GM18858 (cell line): ENCODE measurements around the gene SRD5A1.

ENCODE experiments used
- ATAC-seq: cut with Tn5 transposase; IDR thresholded peaks from one replicate; pipeline ENCODE4 v1.9.1; 2021; ENCODE audit not compliant: unreplicated experiment

The SRD5A1 gene

GRCh38 chr5:6604341-6604740 is 28.9 kb upstream of the SRD5A1 start:
- no peak for ATAC-seq

DNA sequence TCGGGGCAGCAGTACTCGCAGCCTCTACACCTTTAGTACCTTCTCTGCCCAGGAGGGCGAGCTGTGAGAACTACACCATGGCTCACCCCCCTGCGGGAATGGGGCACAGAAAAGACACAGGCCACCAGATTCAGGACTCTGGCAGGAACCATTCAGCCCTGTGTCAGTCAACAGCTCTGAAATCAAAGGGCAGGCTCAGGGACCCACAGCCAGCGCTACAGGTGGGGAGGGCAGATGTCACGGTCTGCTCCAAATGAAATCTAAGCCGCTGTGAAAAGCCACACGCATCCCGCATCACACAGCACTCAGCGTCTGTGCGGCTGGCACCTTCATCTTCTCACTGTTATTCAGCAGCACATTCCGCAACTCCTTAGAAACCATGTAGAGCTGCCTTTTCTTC is 28.3 kb upstream of the SRD5A1 start:
- ATAC-seq, result no peak

DNA sequence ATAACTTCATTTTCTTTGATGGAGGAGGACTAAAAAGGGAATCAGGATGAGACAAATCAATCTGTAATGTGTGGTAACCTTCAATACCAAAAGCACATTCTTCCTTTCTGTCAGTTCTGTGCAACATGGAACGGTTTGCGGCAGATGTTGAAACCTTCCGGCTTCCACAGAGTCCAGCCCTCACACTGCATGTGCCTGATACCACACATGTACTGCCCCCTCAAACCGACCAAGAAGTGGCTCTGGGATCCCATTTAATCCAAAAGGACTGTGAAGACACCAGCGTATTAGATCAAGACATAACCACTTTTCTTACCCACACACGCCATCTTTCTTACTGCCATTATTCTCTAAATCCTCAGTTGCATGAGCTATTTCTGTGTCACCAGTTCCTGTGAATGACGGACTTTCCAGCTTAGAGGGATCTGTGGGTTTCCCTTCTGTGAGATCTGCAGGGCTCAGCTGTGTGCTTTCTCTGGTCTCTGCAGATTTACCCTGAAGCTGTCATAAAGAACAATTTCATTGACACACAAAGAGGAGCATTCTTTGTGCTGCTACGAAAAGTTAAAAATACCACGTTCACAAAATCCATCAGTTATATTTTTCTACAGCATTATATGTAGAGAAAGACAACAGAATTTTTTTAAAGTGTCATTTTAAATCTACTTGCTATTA is 26.2 kb upstream of the SRD5A1 start:
- no peak for ATAC-seq

DNA sequence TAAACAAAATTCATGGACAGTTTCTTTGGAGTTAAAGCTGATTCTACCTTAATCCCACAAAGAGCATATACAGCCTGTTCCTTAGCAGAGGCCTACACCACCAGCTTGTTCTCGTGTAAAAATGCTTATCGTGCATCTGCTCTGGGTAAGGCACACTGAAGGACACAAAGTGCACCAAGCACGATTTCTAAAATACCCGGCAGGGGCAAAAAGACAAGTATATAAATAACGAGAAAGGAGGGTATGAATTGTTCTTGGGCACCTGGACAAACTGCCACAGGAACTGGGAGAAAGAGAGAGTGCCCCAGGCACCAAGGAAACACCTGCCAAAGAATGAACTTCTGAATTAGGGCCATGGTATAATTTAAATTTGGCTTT is 25.7 kb upstream of the SRD5A1 start:
- ATAC-seq, result no peak

GRCh38 chr5:6608016-6608415 is 25.2 kb upstream of the SRD5A1 start:
- no peak for ATAC-seq

- ATAC-seq, result no peak
These were observed 21.6 kb upstream of the SRD5A1 start for GRCh38 chr5:6611334-6612256.

DNA sequence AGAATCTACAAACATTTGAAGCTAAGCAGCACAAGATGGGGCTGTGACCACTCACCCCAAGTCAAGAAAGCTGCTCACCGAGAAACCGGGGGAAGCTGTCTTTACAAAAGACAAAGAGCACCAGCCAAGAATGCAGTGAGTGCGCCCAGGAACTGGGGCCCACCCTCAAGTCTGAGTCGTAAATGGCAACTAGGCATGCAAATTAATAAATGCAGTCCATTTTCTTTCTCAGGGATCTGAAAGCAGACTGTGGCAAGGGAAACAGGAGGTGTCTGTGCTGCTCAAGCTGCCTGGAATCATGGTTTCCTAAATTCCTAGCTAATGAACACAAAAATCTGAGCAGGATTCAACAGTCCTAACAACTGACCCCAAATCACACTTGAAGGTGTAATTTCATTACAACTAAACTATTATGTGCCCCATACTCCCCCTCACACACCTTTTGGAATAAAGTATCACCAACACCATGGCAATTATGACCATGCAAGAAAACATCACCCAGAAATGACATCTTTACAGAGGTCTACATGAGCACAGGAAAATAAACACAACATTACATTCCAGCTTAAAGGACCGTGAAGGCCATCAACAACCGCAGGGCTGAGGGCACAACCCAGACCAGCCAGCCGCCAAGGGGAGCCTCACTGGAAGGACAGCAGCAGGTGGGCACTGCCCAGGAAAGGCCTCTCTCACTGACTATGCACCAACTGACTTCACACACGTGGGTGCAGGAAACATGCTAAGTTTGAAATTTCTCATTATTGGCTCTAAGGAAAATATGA is 18.0 kb upstream of the SRD5A1 start:
- no peak for ATAC-seq

GRCh38 chr5:6616632-6617031 is 16.6 kb upstream of the SRD5A1 start:
- no peak for ATAC-seq

GRCh38 chr5:6623228-6623627 is 10.0 kb upstream of the SRD5A1 start:
- no peak for ATAC-seq

DNA sequence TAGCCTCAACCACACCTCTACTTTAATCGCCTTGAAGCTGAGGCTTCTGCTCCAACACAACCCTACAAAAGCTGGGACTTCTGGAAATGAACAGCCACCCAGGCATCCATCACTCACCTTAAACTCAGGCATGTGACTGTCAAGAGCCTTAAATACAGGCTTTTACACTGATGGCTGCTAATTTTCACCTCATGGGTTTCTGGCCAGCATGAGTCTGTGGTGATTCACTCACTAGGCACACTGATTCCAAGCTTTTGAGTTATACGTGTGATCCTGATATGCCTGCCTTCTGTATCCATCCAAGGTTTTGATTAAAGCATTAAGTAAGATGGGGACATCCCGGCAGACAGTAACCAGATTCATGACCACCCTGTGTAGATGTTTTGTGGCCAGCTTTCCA is 9.3 kb upstream of the SRD5A1 start:
- no peak for ATAC-seq

GRCh38 chr5:6626508-6626907 is 6.7 kb upstream of the SRD5A1 start:
- no peak for ATAC-seq

DNA sequence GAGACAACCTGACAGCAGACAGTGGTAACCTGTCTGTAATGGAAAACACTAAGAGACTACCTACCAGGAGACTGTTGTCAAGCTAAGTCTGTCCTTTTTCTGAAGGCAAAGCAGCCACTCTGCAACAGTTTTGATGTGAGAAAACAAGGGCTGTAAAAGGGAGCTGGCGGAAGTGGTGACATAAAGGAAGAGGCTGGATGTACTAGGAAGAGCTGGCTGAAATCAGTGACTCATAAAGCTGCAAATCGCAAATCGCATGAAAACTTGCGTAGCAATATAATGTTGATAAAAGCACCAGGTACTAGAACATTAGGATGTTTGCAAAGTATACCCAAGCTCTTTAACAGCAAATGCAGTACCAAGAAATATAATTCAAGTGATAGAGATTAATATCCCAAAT is 1.8 kb upstream of the SRD5A1 start:
- no peak for ATAC-seq

GRCh38 chr5:6632324-6632887 is 834 bp upstream of the SRD5A1 start:
- ATAC-seq, result peak; percentile 15

- peak; percentile 41 for ATAC-seq
These were observed 417 bp downstream of the SRD5A1 start for GRCh38 chr5:6633469-6634245.

DNA sequence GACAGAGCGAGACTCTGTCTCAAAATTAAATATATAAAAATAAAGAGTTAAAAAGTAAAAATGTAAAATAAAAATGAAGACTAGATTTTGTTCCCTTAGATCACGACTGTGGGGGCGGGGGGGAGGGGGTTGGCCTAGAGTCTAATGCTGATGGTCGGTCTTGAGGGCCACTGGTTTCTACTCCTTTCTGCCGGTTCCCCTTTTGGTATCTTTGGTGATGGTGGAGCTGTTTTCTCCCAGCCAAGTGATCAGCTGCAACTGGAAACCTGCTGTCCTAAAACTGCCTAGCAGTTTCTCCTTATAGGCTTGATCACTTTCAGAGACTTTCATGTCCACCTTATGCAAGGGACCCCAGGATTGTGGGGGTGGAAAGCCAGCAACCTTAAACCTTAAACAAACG is 1.1 kb downstream of the SRD5A1 start:
- ATAC-seq, result no peak

GRCh38 chr5:6634788-6635430 is 1.7 kb downstream of the SRD5A1 start:
- ATAC-seq, result no peak

- ATAC-seq, result no peak
These were observed 3.1 kb downstream of the SRD5A1 start for GRCh38 chr5:6636293-6636692.

GRCh38 chr5:6637022-6637421 is 3.8 kb downstream of the SRD5A1 start:
- ATAC-seq, result no peak

DNA sequence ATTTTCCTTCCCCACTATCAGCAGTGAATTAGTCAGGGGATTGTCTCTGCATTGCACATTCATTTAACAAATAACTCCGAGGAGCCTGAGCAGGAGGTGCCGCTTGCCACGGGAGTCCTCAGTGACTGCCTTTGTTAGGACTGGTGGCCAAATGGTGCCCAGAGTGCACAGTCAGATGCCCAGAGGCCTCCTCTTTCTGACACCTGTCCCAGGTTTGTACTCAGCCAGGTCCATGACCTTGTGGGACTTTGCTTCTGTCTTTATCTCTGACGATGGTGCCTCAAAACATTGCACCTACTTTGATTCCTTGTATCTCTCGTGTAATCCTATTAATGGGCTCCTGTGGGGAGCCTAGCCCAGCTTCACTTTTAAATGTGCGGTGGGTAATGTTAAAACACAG is 4.3 kb downstream of the SRD5A1 start:
- no peak for ATAC-seq

- no peak for ATAC-seq
These were observed 5.0 kb downstream of the SRD5A1 start for GRCh38 chr5:6638236-6638635.
